ENCODE results near the gene CLSTN2. TPM values are rescaled to one million over a fixed set of nuclear protein-coding genes. Genes with fewer than 3 reads are reported as not detected.

Gene CLSTN2
- total and polyA plus RNA-seq, 2 of the 8 experiments (the other 6 are each of a cell fraction or from before 2014, with no cell fraction given), result 0.39 to 0.52 TPM

- Histone ChIP-seq H2BK12ac (ENCODE audit: low read depth, low read length) (no peak overlapping the region), H3K79me1 (ENCODE audit: low read depth, low read length) (no peaks in the 10 kb centered on the region), H3K27ac (ENCODE audit: low read depth, low read length) (no peak overlapping the region), H3K56ac (replicated peaks; ENCODE audit: insufficient read length, low read depth, low read length) (no peak overlapping the region), H3K23ac (ENCODE audit: insufficient read length) (no peak overlapping the region), H3K4me2 (ENCODE audit: insufficient read depth in 1 of 2, low read depth in 2 of 2, low read length in 2 of 2) (no peak overlapping the region), H3K9ac (replicated peaks in 1 of 4; ENCODE audit: extremely low read depth in 1 of 4, low read depth in 3 of 4, low read length in 3 of 4) (no peak overlapping the region), H3K79me2 (ENCODE audit: control insufficient read depth in 1 of 2, insufficient read depth in 2 of 2, low read length in 2 of 2) (no peaks in the 10 kb centered on the region), H3K14ac (ENCODE audit: insufficient read length) (no peak overlapping the region), H4K5ac (ENCODE audit: insufficient read length, low read depth, low read length) (no peak overlapping the region), H3K4me3 (ENCODE audit: extremely low read depth in 1 of 4, insufficient read depth in 2 of 4, low read depth in 3 of 4, low read length in 4 of 4) (no peak overlapping the region), H3K27me3 (replicated peaks in 1 of 4; ENCODE audit: control insufficient read depth in 3 of 4, extremely low read depth in 1 of 4, insufficient read depth in 3 of 4, low read length in 3 of 4) (no peaks in the 10 kb centered on the region), H4K8ac (ENCODE audit: extremely low read depth, insufficient read depth, low read length) (no peak overlapping the region; the same call in 1 of the 2 replicates), H3K23me2 (ENCODE audit: low read depth, low read length) (no peaks in the 10 kb centered on the region), H2AK5ac (ENCODE audit: low read depth, low read length) (no peak overlapping the region), H2BK15ac (ENCODE audit: low read length) (no peak overlapping the region), H3K18ac (ENCODE audit: extremely low read depth, low read length) (no peak overlapping the region), H2AFZ (ENCODE audit: low read length) (no peak overlapping the region), H4K91ac (replicated peaks; ENCODE audit: insufficient read length, low read length) (no peak overlapping the region), H3K4ac (replicated peaks; ENCODE audit: insufficient read length, low read depth, low read length) (no peak overlapping the region), H3K36me3 (ENCODE audit: control insufficient read depth in 2 of 4, insufficient read depth in 4 of 4, low read length in 3 of 4) (no peaks in the 10 kb centered on the region), H2BK20ac (ENCODE audit: low read length) (no peak overlapping the region), H3K9me3 (ENCODE audit: insufficient read depth in 2 of 2, low read depth in 1 of 2, low read length in 1 of 2) (no peaks in the 10 kb centered on the region), H2BK5ac (ENCODE audit: low read depth, low read length) (no peak overlapping the region), H4K20me1 (replicated peaks in 1 of 2; ENCODE audit: control insufficient read depth in 1 of 2, insufficient read depth in 2 of 2, low read length in 2 of 2) (no peaks in the 10 kb centered on the region), H2BK120ac (replicated peaks; ENCODE audit: low read depth, low read length) (no peak overlapping the region), H3K4me1 (replicated peaks in 1 of 4; ENCODE audit: control insufficient read depth in 3 of 4, insufficient read depth in 4 of 4, low read length in 3 of 4) (no peaks in the 10 kb centered on the region; a peak in 1 of 7 replicates)
- ChIA-PET POLR2A (ENCODE audit: partially characterized antibody) (no interaction called here), CTCF (ENCODE audit: partially characterized antibody) (interaction anchor here (1.0 to 1.1 kb wide), 2 partner anchors 277 to 331 kb away, joined by 3 to 5 read pairs; no protein-coding TSS in a partner anchor)
- TF ChIP-seq YY1 (IDR thresholded peaks at IDR 0.05; ENCODE audit: low read depth, low read length) (no peak), TCF12 (IDR thresholded peaks at IDR 0.05; ENCODE audit: low read depth, low read length) (no peak), SUZ12 (IDR thresholded peaks at IDR 0.05; ENCODE audit: low read length) (no peak)
- WGBS, 2 experiments (ENCODE audit: extremely low coverage in 1 of 2, insufficient coverage in 1 of 2, insufficient read length in 1 of 2, insufficient replicate concordance in 2 of 2, low coverage in 1 of 2, low lambda C conversion rate in 2 of 2, missing lambda C conversion rate in 1 of 2), result 89% methylated on average over 8 of the region's 8 CpGs; no CpG with 5 or more reads in 1 of the 2 experiments
- no peak for FAIRE-seq
- no peak for DNase-seq (ENCODE audit: low read depth in 1 of 2, low spot score in 2 of 2)
These were observed 524.5 kb downstream of the CLSTN2 start for GRCh38 chr3:140459462-140459861.

Data from H1 (cell line).